HG03520 (cell line): ENCODE results near the gene DROSHA.
"Not testable (repeated sequence)": the region's sequence is repeated elsewhere in the genome, so short reads cannot be mapped to it uniquely, and the experiment has no call there.

Experiments
- ATAC-seq: cut with Tn5 transposase; IDR thresholded peaks from one replicate; pipeline ENCODE4 v1.9.1; 2021; ENCODE audit warnings: mild to moderate bottlenecking, moderate library complexity; ENCODE audit not compliant: unreplicated experiment

Gene DROSHA, protein sequence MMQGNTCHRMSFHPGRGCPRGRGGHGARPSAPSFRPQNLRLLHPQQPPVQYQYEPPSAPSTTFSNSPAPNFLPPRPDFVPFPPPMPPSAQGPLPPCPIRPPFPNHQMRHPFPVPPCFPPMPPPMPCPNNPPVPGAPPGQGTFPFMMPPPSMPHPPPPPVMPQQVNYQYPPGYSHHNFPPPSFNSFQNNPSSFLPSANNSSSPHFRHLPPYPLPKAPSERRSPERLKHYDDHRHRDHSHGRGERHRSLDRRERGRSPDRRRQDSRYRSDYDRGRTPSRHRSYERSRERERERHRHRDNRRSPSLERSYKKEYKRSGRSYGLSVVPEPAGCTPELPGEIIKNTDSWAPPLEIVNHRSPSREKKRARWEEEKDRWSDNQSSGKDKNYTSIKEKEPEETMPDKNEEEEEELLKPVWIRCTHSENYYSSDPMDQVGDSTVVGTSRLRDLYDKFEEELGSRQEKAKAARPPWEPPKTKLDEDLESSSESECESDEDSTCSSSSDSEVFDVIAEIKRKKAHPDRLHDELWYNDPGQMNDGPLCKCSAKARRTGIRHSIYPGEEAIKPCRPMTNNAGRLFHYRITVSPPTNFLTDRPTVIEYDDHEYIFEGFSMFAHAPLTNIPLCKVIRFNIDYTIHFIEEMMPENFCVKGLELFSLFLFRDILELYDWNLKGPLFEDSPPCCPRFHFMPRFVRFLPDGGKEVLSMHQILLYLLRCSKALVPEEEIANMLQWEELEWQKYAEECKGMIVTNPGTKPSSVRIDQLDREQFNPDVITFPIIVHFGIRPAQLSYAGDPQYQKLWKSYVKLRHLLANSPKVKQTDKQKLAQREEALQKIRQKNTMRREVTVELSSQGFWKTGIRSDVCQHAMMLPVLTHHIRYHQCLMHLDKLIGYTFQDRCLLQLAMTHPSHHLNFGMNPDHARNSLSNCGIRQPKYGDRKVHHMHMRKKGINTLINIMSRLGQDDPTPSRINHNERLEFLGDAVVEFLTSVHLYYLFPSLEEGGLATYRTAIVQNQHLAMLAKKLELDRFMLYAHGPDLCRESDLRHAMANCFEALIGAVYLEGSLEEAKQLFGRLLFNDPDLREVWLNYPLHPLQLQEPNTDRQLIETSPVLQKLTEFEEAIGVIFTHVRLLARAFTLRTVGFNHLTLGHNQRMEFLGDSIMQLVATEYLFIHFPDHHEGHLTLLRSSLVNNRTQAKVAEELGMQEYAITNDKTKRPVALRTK (N-terminal part only)

DNA sequence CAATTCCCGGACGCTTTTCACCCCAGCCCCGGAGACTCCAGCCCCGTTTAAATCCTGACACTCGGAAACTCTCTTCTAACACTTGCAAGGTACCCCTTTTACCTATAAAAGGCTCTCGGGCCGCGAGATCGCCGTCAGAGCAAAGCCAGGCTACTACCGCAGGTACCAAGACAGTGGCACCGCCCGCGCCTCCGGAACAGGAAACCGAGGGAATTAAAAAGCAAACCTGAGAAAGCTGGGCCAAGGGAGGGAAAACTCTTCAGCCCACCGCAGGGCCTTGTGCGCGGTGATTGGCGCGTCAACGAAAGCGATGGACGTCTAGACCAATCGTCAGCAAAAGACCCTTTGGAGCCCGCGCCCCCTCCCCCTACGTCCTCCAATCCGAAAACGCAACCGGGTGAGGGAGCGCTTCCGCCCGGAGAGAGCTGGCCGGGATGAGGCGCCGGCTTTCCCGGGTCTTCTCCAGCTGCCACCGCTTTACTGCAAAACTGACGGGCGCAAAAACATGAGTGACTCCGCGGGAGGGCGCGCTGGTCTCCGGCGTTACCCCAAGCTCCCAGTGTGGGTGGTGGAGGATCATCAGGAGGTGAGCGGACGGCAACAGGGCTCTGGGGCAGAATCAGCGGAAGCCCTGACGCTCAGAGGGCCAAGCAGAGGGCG lies at the start of gene DROSHA, which contains the start of gene C5orf22:
DROSHA (minus strand) TSS at position 206 of the 660 bp plus-strand sequence. CDS start 3,034 bp downstream, outside the sequence.
C5orf22 (plus strand) TSS at position 414 of the 660 bp plus-strand sequence; CDS start at position 506, 92 bp downstream.
- peak; percentile 92 for ATAC-seq

DNA sequence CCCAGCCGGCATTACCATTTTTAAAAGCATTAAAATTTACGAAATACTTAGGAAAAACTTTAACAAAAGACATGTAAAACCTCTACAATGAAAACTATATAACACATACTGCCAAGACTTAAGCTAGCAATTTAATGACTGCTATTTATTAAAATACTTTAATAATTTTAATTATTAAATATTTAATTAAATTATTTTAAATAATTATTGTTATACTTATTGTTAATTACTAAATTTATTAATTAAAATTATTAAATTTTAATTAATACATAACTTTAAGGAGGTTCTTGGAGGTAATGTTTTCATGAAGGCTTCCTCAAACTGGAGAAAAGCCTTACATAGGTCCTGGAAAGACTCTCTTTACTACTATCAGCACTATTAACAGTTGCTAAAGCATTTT lies 47.7 kb upstream of the DROSHA start:
- no peak for ATAC-seq

DNA sequence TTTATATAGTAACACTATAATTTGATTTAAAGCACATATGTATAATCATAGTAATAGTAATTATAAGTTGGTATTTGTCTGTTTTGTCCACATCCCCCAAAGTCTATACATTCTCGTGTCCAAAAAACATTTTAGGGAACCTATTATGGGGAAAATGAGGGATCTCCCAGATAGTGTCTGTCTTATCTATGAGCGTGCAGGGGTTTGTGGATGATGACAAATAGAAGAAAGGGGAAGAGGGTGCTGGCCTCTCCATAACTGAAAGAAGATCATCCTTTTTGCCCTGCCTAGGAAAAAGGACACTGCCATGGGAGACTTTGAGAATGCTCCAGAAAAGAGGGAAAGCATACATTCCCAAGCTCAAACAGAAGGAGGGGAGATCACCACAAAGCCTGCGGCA lies 45.5 kb upstream of the DROSHA start:
- no peak for ATAC-seq

DNA sequence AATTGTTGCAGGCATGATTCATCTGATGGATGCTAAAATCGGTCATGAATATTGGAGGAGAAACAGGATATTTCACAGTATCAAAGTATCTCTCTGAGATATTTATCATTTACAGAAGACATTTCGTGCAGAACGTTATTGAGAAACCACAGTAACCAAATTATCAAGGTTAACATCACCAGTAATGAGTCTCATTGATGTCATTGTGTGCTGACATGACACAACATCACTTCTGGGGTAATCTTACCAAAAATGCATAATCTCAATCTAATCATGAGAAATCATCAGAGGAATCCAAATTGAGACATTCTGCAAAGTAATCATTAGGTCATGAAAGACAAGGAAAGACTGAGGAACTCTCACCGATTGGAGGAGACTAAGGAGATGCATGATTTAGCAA lies 42.9 kb upstream of the DROSHA start:
- ATAC-seq: no peak

DNA sequence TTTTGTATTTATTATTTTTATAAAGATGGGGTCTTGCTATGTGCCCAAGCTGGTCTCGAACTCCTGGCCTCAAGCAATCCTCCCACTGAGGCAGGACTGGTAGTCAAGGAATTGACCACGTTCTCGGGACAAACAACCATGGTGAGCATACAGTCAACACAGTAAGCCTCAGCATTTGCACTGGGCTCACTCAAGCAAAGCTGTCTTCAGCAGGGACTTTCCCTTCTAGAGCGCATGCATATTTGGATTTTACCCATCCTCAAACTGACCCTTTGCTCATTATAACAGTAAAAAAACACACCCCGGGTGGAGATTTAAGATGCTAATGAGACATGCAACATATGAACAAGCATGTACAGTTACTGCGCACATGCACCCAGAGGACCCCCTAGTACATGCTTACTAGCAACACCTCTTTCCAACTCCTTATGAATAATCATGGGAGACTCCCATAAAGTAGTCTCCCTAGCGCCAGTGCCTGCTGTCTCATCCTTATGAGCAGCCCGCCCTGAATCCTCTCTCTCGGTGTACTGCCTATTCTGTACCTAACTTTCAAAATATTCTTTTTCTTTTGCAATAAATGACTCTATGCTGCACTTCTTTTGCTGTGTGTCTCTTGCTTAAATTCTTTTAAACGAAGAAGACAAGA lies 41.7 kb upstream of the DROSHA start:
- ATAC-seq: peak; percentile 68

DNA sequence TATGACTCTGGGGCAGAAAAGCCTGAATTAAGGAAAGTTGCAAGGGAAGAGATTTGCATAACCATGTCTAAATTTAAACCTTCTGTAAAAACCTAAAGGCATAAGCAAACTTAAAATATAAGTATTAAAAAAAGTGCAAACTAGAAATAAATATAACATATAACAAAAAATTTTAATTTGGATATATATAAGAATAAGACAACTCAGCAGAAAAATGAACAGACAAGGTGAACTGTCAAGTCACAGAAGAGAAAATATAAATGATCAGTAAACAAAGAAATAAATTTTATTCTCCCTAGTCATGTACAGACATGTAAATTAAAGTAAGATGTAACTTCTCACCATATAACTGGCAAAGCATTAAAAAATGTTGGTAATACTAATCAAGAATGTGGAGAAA lies 37.2 kb upstream of the DROSHA start:
- ATAC-seq: no peak

DNA sequence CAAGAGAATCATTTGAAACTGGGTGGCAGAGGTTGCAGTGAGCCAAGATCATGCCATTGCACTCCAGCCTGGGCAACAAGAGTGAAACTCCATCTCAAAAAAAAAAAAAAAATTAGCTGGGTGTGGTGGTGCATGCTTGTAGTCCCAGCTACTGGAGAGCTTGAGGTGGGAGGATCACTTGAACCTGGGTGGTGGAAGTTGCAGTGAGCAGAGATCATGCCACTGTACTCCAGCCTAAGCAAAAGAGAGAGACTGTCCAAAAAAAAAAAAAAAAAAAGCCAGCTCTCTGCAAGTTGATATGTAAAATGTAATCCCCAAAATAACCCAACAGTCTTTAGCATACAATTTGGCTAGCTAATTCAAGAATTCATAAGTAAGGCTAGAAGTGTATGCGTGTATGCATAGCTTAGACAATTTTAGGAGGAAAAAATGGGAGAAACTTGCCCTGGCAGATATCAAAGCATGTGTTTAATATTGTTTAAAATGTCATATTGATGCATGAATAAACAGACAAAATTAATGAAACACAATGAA lies 36.5 kb upstream of the DROSHA start:
- ATAC-seq: no peak

DNA sequence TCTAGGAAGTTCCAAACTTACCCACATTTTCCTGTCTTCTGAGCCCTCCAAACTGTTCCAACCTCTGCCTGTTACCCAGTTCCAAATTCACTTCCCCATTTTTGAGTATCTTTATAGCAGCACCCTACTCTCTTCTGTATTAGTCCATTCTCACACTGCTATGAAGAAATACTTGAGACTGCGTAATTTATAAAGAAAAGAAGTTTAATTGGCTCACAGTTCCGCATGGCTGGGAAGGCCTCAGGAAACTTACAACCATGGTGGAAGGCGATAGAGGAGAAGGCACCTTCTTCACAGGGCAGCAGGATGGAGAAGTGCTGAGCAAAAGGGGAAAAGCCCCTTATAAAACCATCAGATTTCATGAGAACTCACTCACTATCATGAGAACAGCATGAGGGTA lies 34.5 kb upstream of the DROSHA start:
- not testable (repeated sequence) for ATAC-seq

DNA sequence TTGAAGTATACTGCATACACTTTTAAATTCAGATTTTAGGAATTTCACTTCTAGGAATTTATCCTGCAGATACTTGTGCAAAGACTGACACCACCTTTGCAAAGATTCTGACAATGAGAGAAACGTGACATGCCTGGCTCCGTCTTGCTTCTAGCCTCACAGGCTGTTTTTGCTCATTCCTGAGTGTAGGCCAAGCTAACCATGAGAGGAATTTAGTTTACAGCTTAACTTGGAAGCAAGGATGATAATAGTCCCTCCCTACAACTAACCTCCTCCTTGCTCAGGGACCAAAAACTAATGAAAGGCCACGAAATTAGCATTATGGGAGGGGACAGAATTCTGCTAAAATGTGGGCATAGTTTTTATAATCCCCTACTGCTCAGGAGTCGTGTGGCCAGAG lies 31.3 kb upstream of the DROSHA start:
- ATAC-seq: no peak

DNA sequence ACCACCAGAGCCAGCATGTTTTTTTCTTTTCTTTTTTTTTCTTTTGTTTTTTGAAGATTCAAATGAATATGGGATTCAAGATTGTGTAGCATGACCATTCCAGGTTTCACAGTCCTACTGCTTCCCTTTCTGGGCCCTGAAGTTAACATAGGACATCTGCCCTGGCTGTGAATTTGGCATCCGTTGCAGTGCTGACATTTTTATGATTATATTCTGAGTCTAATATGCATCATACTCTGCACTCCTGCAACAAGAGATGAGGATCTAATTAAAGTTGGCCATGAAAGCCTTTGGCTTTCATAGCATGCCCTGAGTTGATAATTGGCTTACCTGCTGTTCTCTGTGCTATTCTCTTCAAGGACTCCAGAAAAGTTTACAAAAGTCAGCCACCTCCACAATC lies 30.1 kb upstream of the DROSHA start:
- no peak for ATAC-seq

DNA sequence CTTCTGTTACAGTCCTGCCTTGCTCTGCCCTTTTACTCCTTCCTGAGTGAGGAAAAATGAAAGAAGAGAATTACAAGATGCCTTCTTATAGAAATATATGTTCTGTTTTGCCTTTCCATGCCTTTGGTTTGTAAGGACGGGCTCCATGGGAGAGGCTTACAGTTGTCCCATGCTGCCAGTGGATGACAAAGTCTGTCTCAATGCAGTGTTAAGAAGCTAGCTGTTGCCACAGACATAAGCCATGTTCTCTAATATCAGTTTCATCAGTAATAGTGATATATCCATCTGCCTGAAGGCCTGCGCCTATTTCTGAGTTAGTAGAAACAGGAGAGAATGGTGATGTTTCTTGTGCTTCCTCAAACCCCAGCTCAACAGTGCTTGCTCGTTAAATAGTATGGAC lies 28.0 kb upstream of the DROSHA start:
- ATAC-seq: no peak

DNA sequence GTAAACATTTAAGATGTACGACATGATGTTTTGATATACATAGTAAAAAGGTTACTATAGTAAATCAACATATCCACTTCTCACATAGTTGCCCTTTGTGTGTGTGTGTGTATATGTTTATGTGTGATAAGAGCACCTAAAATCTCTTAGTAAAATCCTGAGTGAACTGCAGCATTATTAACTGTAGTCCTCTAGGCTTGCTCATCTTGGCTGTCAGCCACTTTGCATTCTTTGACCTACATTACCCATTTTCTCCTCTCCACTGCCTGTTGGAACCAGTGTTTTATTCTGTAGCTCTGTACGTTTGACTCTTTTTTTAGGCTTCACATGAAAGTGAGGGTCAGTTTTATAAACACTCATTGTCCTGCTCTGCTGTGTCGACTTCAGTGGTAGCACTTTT lies 24.6 kb upstream of the DROSHA start:
- ATAC-seq: no peak

DNA sequence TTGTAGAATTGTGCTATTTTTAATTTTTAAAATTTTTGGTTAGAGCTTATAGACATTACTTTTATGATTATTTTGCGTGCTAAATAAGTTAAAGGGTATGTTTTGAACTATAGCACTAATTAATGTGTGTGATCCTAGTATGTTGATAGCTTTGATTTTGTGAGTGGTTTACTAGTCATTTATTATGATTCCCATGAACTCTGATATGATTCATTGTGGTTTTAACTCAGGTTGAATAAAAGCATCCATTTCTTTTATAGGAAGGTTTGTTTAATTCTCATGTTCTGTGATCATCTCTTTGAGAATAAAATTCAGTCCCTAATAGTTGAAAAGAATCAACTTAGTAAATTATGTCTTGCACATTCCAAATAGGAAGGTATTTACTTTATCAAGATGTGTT lies 22.7 kb upstream of the DROSHA start:
- no peak for ATAC-seq

DNA sequence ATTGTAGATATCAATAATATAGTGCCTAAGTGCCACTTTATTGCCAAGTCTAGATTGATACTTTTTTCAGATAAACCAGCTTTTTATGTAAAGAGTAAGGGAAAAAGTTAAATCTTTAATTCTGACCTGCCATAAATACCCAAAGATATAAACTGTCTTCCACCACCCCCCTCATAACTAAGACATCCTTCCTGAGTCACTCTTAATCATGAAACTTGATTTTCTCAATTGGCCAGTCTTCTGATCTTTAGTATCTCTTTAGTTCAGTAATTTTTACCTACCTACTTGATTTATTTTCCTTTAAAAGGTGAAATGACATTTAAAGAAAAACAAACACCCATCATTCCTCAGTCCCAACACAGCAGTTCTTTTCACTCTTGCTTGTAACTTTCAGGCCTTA lies 22.0 kb upstream of the DROSHA start:
- ATAC-seq: no peak

DNA sequence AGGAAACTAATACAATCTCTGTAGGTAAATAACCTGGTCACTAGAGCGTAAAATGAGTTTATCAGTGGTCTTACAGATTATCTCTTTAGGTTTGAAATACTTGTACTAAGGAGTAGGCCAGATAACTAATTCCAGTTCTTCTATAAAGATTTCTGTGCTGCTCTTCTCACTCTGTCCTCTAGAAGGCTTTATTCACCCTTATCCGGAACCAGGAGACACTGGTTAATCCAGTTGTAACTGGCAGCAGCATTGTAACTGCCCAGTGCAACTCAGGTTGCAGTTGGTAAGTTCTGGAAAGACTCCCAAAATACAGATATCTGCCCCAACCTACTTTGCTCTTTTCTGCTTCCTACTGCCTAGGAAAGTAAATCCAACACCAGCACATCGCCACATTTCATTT lies 20.0 kb upstream of the DROSHA start:
- no peak for ATAC-seq

DNA sequence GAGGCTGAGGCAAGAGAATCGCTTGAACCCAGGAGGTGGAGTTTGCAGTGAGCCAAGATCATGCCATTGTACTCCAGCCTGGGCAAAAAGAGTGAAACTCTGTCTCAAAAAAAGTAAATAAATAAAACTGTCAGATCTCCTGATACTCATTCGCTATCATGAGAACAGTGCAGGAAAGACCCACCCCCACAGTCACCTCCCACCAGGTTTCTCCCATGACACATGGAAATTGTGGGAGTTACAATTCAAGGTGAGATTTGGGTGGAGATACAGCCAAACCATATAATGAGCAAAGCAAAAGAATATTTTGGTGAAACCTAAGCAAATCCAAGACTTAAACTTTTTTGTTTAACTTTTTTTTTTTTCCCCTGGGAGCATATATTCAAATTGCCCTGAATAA lies 17.2 kb upstream of the DROSHA start:
- not testable (repeated sequence) for ATAC-seq

DNA sequence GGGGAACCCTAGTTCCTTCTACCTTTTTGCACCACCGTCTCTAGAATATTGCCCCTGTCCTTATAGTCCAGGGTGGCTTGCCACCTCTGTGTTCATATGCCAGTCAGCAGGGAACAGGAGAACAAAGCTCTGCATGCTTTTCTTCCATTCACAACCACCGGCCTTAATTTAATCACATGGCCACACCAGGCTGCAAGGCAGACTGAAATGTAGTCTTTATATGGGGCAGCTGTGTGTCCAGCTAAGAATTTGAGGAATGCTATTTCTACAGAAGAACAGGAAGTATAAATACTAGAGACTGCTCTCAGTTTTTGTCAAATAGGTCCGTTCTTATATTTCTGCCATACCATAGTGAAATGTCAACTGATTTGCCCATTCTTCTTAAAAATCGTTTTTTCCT lies 6.0 kb upstream of the DROSHA start:
- ATAC-seq: no peak

DNA sequence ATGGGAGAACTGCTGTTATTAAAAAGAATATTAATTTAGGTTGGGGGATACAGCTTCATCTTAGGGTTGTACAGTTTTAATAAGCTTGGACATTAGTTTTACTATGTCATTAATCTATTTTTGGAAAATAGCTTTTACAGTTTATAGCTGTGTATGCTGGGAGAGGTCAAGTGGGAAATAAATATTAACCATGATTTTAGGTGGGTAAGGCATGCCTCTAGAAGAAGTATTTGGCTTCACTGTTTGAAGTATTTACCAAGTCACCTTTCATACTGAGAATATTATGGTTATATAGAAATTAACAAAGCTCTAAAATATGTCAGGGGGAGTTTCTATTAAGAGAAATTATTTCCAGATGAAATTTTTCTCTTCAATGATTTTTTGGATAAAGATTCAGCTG lies 5.5 kb upstream of the DROSHA start:
- ATAC-seq: no peak

DNA sequence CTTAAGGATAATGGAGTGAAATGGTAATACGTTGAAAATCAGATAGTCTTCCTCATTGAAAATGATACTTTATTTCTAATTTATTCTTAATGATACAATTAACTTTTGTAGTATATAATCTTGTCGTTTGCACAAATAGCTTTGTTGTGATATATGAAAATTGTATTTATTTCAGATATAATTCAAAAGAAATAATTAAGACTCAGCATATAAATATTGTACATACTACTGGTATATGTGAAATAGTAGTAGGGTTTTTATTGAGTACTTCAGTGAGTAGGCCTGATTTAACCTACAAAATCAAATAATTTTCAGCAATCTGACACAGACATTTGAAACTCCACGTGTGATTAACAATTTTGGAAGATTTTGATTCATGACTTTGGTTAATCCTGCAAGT lies 5.0 kb upstream of the DROSHA start:
- ATAC-seq: no peak

DNA sequence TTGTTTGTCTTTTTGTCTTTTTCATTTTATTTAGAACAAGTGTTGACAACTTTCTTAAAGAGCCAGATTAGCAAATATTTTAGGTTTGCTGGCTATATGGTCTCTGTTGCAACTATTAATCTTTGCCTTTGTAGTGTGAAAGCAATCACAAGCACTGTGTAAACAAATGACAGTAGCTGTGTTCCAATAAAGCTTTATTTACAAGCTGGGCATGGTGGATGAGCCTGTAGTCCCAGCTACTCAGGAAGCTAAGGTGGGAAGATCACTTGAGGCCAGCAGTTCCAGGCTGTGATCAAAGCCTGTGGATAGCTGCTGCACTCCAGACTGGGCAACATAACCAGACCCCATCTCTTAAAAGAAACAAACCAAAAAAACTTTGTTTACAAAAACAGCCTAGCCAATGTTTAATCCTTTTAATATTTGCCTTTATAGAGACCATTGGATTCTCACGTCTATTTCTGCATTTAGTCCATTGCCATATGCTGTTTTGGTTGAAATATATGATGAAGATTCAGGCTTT lies 2.7 kb upstream of the DROSHA start:
- no peak for ATAC-seq
